K562 (cell line): ENCODE measurements around the gene CUTC. TPM values are rescaled to one million over a fixed set of nuclear protein-coding genes. Genes with fewer than 3 reads are reported as not detected.

Source experiments
- ARID2 ChIP-seq: fragments of 450-650 bp; IDR thresholded peaks from 2 replicates; pipeline ENCODE4 v1.6.1; 2017; ENCODE audit warnings: antibody characterized with exemption, mild to moderate bottlenecking
- CBX8 ChIP-seq: fragments of 200-600 bp; sonication (generic); IDR thresholded peaks from 2 replicates; pipeline ENCODE4 v1.6.1; 2012; ENCODE audit warnings: borderline replicate concordance, mixed run types, low read depth, mild to moderate bottlenecking, moderate library complexity, mixed read lengths, low read length, control low read depth, inconsistent platforms; ENCODE audit not compliant: poor library complexity, severe bottlenecking; ENCODE audit errors: extremely low read depth
- CSDE1 ChIP-seq, 2 experiments: fragments of 450-650 bp; IDR thresholded peaks; 2 replicates each; pipeline ENCODE4 v1.6.1; 2016; ENCODE audit warnings: mild to moderate bottlenecking in 1 of 2
- EHMT2 ChIP-seq: fragments of 450-650 bp; IDR thresholded peaks from 2 replicates; pipeline ENCODE4 v1.6.1; 2018; ENCODE audit warnings: antibody characterized with exemption
- ERF ChIP-seq: fragments of 450-650 bp; formaldehyde crosslinking; IDR thresholded peaks from 2 replicates; pipeline ENCODE4 v1.4.0; 2020; ENCODE audit warnings: mild to moderate bottlenecking, mixed read lengths
- GATAD2A ChIP-seq: fragments of 450-650 bp; IDR thresholded peaks from 2 replicates; pipeline ENCODE4 v1.6.1; 2017
- MAFG ChIP-seq: fragments of 450-650 bp; conservative IDR thresholded peaks from 2 replicates; pipeline ENCODE4 v1.6.1; 2016; ENCODE audit warnings: missing genetic modification characterization, missing compliant biosample characterization
- MAZ ChIP-seq, 2 experiments: fragments of 450-650 bp in 1 of 2; sonication (generic) in 1 of 2; formaldehyde crosslinking; IDR thresholded peaks in 1 of 2; conservative IDR thresholded peaks in 1 of 2; 2 replicates each; pipeline versions ENCODE4 v1.4.0 to v1.5.0; 2020; ENCODE audit warnings: mild to moderate bottlenecking in 1 of 2, missing genetic modification reagents in 1 of 2
- NELFE ChIP-seq: IDR thresholded peaks from 2 replicates; pipeline ENCODE4 v1.6.1; 2011; ENCODE audit warnings: mild to moderate bottlenecking; ENCODE audit not compliant: insufficient read depth, insufficient read length
- NRF1 ChIP-seq, 2 experiments: fragments of 450-650 bp; IDR thresholded peaks in 1 of 2; conservative IDR thresholded peaks in 1 of 2; 2 replicates each; pipeline ENCODE4 v1.6.1; 2014; ENCODE audit warnings: mild to moderate bottlenecking in 2 of 2
- RFX7 ChIP-seq: fragments of 250-450 bp; sonication (Bioruptor Pico); IDR thresholded peaks from 2 replicates; pipeline ENCODE4 v1.5.1; 2021; ENCODE audit warnings: mild to moderate bottlenecking
- TAF1 ChIP-seq: IDR thresholded peaks from 2 replicates; pipeline ENCODE4 v1.6.1; 2011; ENCODE audit warnings: mild to moderate bottlenecking, low read length, moderate library complexity; ENCODE audit not compliant: insufficient read depth, control insufficient read depth, severe bottlenecking; ENCODE audit errors: extremely low read depth
- TGIF2 ChIP-seq: sonication (generic); formaldehyde crosslinking; IDR thresholded peaks from 2 replicates; pipeline ENCODE4 v1.8.1; 2022; ENCODE audit warnings: mild to moderate bottlenecking, missing genetic modification reagents, moderate library complexity
- ZBTB33 ChIP-seq: sonication (generic); formaldehyde crosslinking; IDR thresholded peaks from 2 replicates; pipeline ENCODE4 v1.8.1; 2023; ENCODE audit warnings: mild to moderate bottlenecking, missing genetic modification reagents
- ZNF121 ChIP-seq: sonication (generic); formaldehyde crosslinking; conservative IDR thresholded peaks from 2 replicates; pipeline ENCODE4 v1.8.0; 2022; ENCODE audit warnings: missing genetic modification reagents
- ZNF57 ChIP-seq: fragments of 450-650 bp; formaldehyde crosslinking; IDR thresholded peaks from 2 replicates; pipeline ENCODE4 v1.4.0; 2020; ENCODE audit warnings: mild to moderate bottlenecking, moderate library complexity
- polyA plus RNA-seq, 8 experiments: library from polyadenylated mRNA; depleted of rRNA in 4 of 8; stranded (reverse) in 5 of 8; unstranded in 3 of 8; fragments of >200 nt; fragmentation: Nextera tagmentation in 2 of 8; fragmentation: Illumina TruSeq in 1 of 8; extraction: Ambion mirVana in 2 of 8; extraction: Trizol in 1 of 8; gene quantifications; 2 replicates each; pipeline versions ENCODE4 v1.2.1 to v1.2.3, GENCODE V29; 2011 to 2014; ENCODE audit warnings: inconsistent platforms in 1 of 8, missing spikeins in 1 of 8
- total RNA-seq, 7 experiments: library from RNA; depleted of rRNA in 6 of 7; stranded (reverse); fragments of >200 nt in 6 of 7; fragmentation: Illumina TruSeq in 2 of 7; extraction: Trizol in 2 of 7; gene quantifications; 2 replicates each; pipeline versions ENCODE4 v1.2.1 to v1.2.3, GENCODE V29; 2011 to 2021; ENCODE audit warnings: low replicate concordance in 1 of 7
- TF ChIP-seq, protein P1 (sequence below): sonication (generic); formaldehyde crosslinking; IDR thresholded peaks from 2 replicates; pipeline ENCODE4 v1.8.1; 2023; ENCODE audit warnings: mild to moderate bottlenecking, missing genetic modification reagents
- TF ChIP-seq, protein P2 (sequence below): fragments of 150-350 bp; IDR thresholded peaks from 2 replicates; pipeline ENCODE4 v1.6.1; 2014; ENCODE audit warnings: low read depth, mild to moderate bottlenecking, low read length, borderline replicate concordance
- TF ChIP-seq, protein P3 (sequence below): sonication (generic); formaldehyde crosslinking; IDR thresholded peaks from 2 replicates; pipeline ENCODE4 v1.8.0; 2023; ENCODE audit warnings: mild to moderate bottlenecking, missing genetic modification reagents

The CUTC gene
- total and polyA plus RNA-seq, 9 of the 15 experiments (the other 6 are each of a cell fraction or from before 2014, with no cell fraction given) = 18.6 to 69.3 (median 32.3) TPM

DNA sequence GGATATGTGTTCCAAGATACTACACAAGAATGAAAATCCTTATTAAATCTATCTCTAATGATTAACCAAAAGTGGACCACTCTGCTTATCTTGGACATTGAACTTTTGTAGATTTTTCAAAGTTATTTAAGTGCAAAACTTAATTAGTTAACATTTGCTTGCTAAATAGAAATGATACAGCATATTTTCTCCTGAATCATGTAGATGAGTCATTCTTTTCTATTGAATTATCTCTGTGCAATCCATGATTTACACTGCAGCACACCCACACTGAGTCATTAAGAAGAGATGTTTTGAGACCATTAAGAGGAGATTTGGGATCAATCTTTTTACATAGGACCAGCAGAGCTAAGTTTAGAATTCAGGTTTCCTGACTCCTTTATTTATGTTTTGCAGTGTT is 43.8 kb downstream of the CUTC start (continued):
- TF ChIP-seq ZBTB33 (CRISPR knock-in tag) (no peak), TAF1 (no peak), NELFE (no peak), RFX7 (CRISPR knock-in tag) (no peak), CSDE1 (IDR thresholded peaks at IDR 0.05) (no peak), ARID2 (no peak), ZNF57 (no peak), ZNF121 (CRISPR knock-in tag) (no peak), MAFG (tag) (peak; percentile 93), GATAD2A (no peak), CBX8 (no peak), ERF (CRISPR knock-in tag) (no peak), NRF1 (conservative IDR thresholded peaks at IDR 0.05 in 1 of 2, IDR thresholded peaks at IDR 0.05 in 1 of 2) (no peak), MAZ (CRISPR knock-in tag; conservative IDR thresholded peaks at IDR 0.05 in 1 of 2, IDR thresholded peaks at IDR 0.05 in 1 of 2) (no peak), EHMT2 (peak; percentile 74), TGIF2 (no peak)
- TF ChIP-seq, protein P1, sequence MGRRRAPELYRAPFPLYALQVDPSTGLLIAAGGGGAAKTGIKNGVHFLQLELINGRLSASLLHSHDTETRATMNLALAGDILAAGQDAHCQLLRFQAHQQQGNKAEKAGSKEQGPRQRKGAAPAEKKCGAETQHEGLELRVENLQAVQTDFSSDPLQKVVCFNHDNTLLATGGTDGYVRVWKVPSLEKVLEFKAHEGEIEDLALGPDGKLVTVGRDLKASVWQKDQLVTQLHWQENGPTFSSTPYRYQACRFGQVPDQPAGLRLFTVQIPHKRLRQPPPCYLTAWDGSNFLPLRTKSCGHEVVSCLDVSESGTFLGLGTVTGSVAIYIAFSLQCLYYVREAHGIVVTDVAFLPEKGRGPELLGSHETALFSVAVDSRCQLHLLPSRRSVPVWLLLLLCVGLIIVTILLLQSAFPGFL = no peak
- TF ChIP-seq, protein P2, sequence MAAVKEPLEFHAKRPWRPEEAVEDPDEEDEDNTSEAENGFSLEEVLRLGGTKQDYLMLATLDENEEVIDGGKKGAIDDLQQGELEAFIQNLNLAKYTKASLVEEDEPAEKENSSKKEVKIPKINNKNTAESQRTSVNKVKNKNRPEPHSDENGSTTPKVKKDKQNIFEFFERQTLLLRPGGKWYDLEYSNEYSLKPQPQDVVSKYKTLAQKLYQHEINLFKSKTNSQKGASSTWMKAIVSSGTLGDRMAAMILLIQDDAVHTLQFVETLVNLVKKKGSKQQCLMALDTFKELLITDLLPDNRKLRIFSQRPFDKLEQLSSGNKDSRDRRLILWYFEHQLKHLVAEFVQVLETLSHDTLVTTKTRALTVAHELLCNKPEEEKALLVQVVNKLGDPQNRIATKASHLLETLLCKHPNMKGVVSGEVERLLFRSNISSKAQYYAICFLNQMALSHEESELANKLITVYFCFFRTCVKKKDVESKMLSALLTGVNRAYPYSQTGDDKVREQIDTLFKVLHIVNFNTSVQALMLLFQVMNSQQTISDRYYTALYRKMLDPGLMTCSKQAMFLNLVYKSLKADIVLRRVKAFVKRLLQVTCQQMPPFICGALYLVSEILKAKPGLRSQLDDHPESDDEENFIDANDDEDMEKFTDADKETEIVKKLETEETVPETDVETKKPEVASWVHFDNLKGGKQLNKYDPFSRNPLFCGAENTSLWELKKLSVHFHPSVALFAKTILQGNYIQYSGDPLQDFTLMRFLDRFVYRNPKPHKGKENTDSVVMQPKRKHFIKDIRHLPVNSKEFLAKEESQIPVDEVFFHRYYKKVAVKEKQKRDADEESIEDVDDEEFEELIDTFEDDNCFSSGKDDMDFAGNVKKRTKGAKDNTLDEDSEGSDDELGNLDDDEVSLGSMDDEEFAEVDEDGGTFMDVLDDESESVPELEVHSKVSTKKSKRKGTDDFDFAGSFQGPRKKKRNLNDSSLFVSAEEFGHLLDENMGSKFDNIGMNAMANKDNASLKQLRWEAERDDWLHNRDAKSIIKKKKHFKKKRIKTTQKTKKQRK = no peak
- TF ChIP-seq, protein P3, sequence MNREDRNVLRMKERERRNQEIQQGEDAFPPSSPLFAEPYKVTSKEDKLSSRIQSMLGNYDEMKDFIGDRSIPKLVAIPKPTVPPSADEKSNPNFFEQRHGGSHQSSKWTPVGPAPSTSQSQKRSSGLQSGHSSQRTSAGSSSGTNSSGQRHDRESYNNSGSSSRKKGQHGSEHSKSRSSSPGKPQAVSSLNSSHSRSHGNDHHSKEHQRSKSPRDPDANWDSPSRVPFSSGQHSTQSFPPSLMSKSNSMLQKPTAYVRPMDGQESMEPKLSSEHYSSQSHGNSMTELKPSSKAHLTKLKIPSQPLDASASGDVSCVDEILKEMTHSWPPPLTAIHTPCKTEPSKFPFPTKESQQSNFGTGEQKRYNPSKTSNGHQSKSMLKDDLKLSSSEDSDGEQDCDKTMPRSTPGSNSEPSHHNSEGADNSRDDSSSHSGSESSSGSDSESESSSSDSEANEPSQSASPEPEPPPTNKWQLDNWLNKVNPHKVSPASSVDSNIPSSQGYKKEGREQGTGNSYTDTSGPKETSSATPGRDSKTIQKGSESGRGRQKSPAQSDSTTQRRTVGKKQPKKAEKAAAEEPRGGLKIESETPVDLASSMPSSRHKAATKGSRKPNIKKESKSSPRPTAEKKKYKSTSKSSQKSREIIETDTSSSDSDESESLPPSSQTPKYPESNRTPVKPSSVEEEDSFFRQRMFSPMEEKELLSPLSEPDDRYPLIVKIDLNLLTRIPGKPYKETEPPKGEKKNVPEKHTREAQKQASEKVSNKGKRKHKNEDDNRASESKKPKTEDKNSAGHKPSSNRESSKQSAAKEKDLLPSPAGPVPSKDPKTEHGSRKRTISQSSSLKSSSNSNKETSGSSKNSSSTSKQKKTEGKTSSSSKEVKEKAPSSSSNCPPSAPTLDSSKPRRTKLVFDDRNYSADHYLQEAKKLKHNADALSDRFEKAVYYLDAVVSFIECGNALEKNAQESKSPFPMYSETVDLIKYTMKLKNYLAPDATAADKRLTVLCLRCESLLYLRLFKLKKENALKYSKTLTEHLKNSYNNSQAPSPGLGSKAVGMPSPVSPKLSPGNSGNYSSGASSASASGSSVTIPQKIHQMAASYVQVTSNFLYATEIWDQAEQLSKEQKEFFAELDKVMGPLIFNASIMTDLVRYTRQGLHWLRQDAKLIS = no peak
